CD4-positive, alpha-beta T cell treated with Interleukin-2 at 100 ng/mL for 4 hours (primary cell): Measurements from ENCODE around the gene UBXN11.
"Not testable (repeated sequence)": the region's sequence is repeated elsewhere in the genome, so short reads cannot be mapped to it uniquely, and the experiment has no call there.

Experiments
- DNase-seq: peaks from one replicate; pipeline ENCODE4 v3.0.0-alpha.2; 2020; ENCODE audit warnings: low spot score

The UBXN11 gene

GRCh38 chr1:26305667-26306289 is 658 bp downstream of the UBXN11 start:
- no peak for DNase-seq

- DNase-seq = no peak
Measured at GRCh38 chr1:26302733-26303405, 3.6 kb downstream of the UBXN11 start.

- DNase-seq = no peak
Measured at GRCh38 chr1:26300578-26301275, 5.7 kb downstream of the UBXN11 start.

- no peak for DNase-seq
Measured at GRCh38 chr1:26297791-26298124, 8.7 kb downstream of the UBXN11 start.

- DNase-seq = no peak
Measured at GRCh38 chr1:26297057-26297790, 9.2 kb downstream of the UBXN11 start.

- no peak for DNase-seq
Measured at GRCh38 chr1:26296340-26297056, 9.9 kb downstream of the UBXN11 start.

GRCh38 chr1:26295194-26296138 is 11.0 kb downstream of the UBXN11 start:
- no peak for DNase-seq

- DNase-seq = no peak
Measured at GRCh38 chr1:26293911-26294463, 12.4 kb downstream of the UBXN11 start.

- not testable (repeated sequence) for DNase-seq
Measured at GRCh38 chr1:26292735-26293134, 13.7 kb downstream of the UBXN11 start.

GRCh38 chr1:26291939-26292338 is 14.5 kb downstream of the UBXN11 start:
- no peak for DNase-seq

GRCh38 chr1:26291433-26291832 is 15.0 kb downstream of the UBXN11 start:
- no peak for DNase-seq

- DNase-seq = no peak
Measured at GRCh38 chr1:26290882-26291261, 15.6 kb downstream of the UBXN11 start.

GRCh38 chr1:26290122-26290881 is 16.1 kb downstream of the UBXN11 start:
- peak; percentile 39 for DNase-seq

GRCh38 chr1:26289158-26290059 is 17.0 kb downstream of the UBXN11 start:
- peak; percentile 37 for DNase-seq

- DNase-seq = peak; percentile 86
Measured at GRCh38 chr1:26288311-26288941, 18.0 kb downstream of the UBXN11 start.

GRCh38 chr1:26287811-26288210 is 18.6 kb downstream of the UBXN11 start:
- DNase-seq = no peak

- peak; percentile 83 for DNase-seq
Measured at GRCh38 chr1:26287033-26287711, 19.3 kb downstream of the UBXN11 start.

GRCh38 chr1:26286064-26286416 is 20.4 kb downstream of the UBXN11 start:
- DNase-seq = no peak
